ENCODE measurements around the gene PDXK. TPM values are rescaled to one million over a fixed set of nuclear protein-coding genes. Genes with fewer than 3 reads are reported as not detected.
"Not testable (repeated sequence)": the region's sequence is repeated elsewhere in the genome, so short reads cannot be mapped to it uniquely, and the experiment has no call there.

The PDXK gene
- total RNA-seq, 3 donors from 2014 or later: 101 to 114 (median 106) TPM

GRCh38 chr21:43708745-43709381 is 10.1 kb upstream of the PDXK start:
- Mint-ChIP-seq H3K9me3 (no peaks in the 10 kb centered on the region), H3K36me3 (ENCODE audit: insufficient read depth) (no peaks in the 10 kb centered on the region), H3K4me1 (ENCODE audit: low read depth) (no peaks in the 10 kb centered on the region), H3K4me3 (no peak overlapping the region), H3K27me3 (ENCODE audit: low read depth) (no peaks in the 10 kb centered on the region)
- ATAC-seq: no peak
- DNase-seq: no peak

- H3K4me1 Mint-ChIP-seq (ENCODE audit: low read depth): no peaks in the 10 kb centered on the region
- no peaks in the 10 kb centered on the region for H3K27me3 Mint-ChIP-seq (ENCODE audit: low read depth)
- DNase-seq (no peak), ATAC-seq (no peak)
- H3K4me3 Mint-ChIP-seq: no peak overlapping the region
- H3K36me3 Mint-ChIP-seq (ENCODE audit: insufficient read depth): no peaks in the 10 kb centered on the region
- H3K9me3 Mint-ChIP-seq: no peaks in the 10 kb centered on the region
Measured at GRCh38 chr21:43712268-43712942, 6.5 kb upstream of the PDXK start.

GRCh38 chr21:43713123-43713522 is 5.8 kb upstream of the PDXK start:
- H3K4me3 Mint-ChIP-seq; H3K9me3 Mint-ChIP-seq; H3K36me3 Mint-ChIP-seq (ENCODE audit: insufficient read depth); ATAC-seq; DNase-seq; H3K4me1 Mint-ChIP-seq (ENCODE audit: low read depth); H3K27me3 Mint-ChIP-seq (ENCODE audit: low read depth): not testable (repeated sequence)

GRCh38 chr21:43716376-43717165 is 2.4 kb upstream of the PDXK start:
- Mint-ChIP-seq H3K4me1 (ENCODE audit: low read depth) (peaks cover 15% of the 10 kb centered on the region), H3K36me3 (ENCODE audit: insufficient read depth) (no peaks in the 10 kb centered on the region), H3K27me3 (ENCODE audit: low read depth) (no peaks in the 10 kb centered on the region), H3K4me3 (peak overlapping the region; percentile 29), H3K9me3 (no peaks in the 10 kb centered on the region)
- ATAC-seq (no peak), DNase-seq (no peak)

GRCh38 chr21:43717166-43717853 is 1.6 kb upstream of the PDXK start:
- H3K9me3 Mint-ChIP-seq: no peaks in the 10 kb centered on the region
- ATAC-seq (no peak), DNase-seq (no peak)
- peak overlapping the region; percentile 83 for H3K4me3 Mint-ChIP-seq
- peaks cover 22% of the 10 kb centered on the region for H3K4me1 Mint-ChIP-seq (ENCODE audit: low read depth)
- no peaks in the 10 kb centered on the region for H3K36me3 Mint-ChIP-seq (ENCODE audit: insufficient read depth)
- H3K27me3 Mint-ChIP-seq (ENCODE audit: low read depth): no peaks in the 10 kb centered on the region

- H3K4me1 Mint-ChIP-seq (ENCODE audit: low read depth): peaks cover 27% of the 10 kb centered on the region
- no peaks in the 10 kb centered on the region for H3K36me3 Mint-ChIP-seq (ENCODE audit: insufficient read depth)
- no peak for DNase-seq
- ATAC-seq: no peak
- H3K4me3 Mint-ChIP-seq: peak overlapping the region; percentile 83
- H3K9me3 Mint-ChIP-seq: no peaks in the 10 kb centered on the region
- H3K27me3 Mint-ChIP-seq (ENCODE audit: low read depth): no peaks in the 10 kb centered on the region
Measured at GRCh38 chr21:43717967-43718871, 710 bp upstream of the PDXK start.

- H3K4me3 Mint-ChIP-seq: peak overlapping the region; percentile 83
- peaks cover 28% of the 10 kb centered on the region for H3K4me1 Mint-ChIP-seq (ENCODE audit: low read depth)
- DNase-seq (peak; percentile 22), ATAC-seq (no peak)
- no peaks in the 10 kb centered on the region for H3K9me3 Mint-ChIP-seq
- no peaks in the 10 kb centered on the region for H3K27me3 Mint-ChIP-seq (ENCODE audit: low read depth)
- H3K36me3 Mint-ChIP-seq (ENCODE audit: insufficient read depth): no peaks in the 10 kb centered on the region
Measured at GRCh38 chr21:43719748-43720538, 1.0 kb downstream of the PDXK start.

GRCh38 chr21:43720539-43721166 is 1.7 kb downstream of the PDXK start:
- DNase-seq (no peak), ATAC-seq (no peak)
- peak overlapping the region; percentile 83 for H3K4me3 Mint-ChIP-seq
- H3K9me3 Mint-ChIP-seq: no peaks in the 10 kb centered on the region
- no peaks in the 10 kb centered on the region for H3K27me3 Mint-ChIP-seq (ENCODE audit: low read depth)
- peaks cover 29% of the 10 kb centered on the region for H3K4me1 Mint-ChIP-seq (ENCODE audit: low read depth)
- H3K36me3 Mint-ChIP-seq (ENCODE audit: insufficient read depth): no peaks in the 10 kb centered on the region

GRCh38 chr21:43721206-43721605 is 2.3 kb downstream of the PDXK start:
- peaks cover 33% of the 10 kb centered on the region for H3K4me1 Mint-ChIP-seq (ENCODE audit: low read depth)
- ATAC-seq: no peak
- H3K9me3 Mint-ChIP-seq: no peaks in the 10 kb centered on the region
- peaks cover 2% of the 10 kb centered on the region for H3K36me3 Mint-ChIP-seq (ENCODE audit: insufficient read depth)
- no peak for DNase-seq
- peak overlapping the region; percentile 83 for H3K4me3 Mint-ChIP-seq
- H3K27me3 Mint-ChIP-seq (ENCODE audit: low read depth): no peaks in the 10 kb centered on the region

- peak overlapping the region; percentile 16 for H3K4me3 Mint-ChIP-seq
- no peaks in the 10 kb centered on the region for H3K27me3 Mint-ChIP-seq (ENCODE audit: low read depth)
- DNase-seq (no peak), ATAC-seq (no peak)
- no peaks in the 10 kb centered on the region for H3K9me3 Mint-ChIP-seq
- peaks cover 2% of the 10 kb centered on the region for H3K36me3 Mint-ChIP-seq (ENCODE audit: insufficient read depth)
- peaks cover 37% of the 10 kb centered on the region for H3K4me1 Mint-ChIP-seq (ENCODE audit: low read depth)
Measured at GRCh38 chr21:43721939-43722338, 3.0 kb downstream of the PDXK start.

GRCh38 chr21:43723648-43724047 is 4.7 kb downstream of the PDXK start:
- Mint-ChIP-seq H3K36me3 (ENCODE audit: insufficient read depth) (peaks cover 2% of the 10 kb centered on the region), H3K27me3 (ENCODE audit: low read depth) (no peaks in the 10 kb centered on the region), H3K9me3 (no peaks in the 10 kb centered on the region), H3K4me1 (ENCODE audit: low read depth) (peaks cover 53% of the 10 kb centered on the region), H3K4me3 (no peak overlapping the region)
- DNase-seq (no peak), ATAC-seq (no peak)

GRCh38 chr21:43726686-43727518 is 8.0 kb downstream of the PDXK start:
- Mint-ChIP-seq H3K27me3 (ENCODE audit: low read depth) (no peaks in the 10 kb centered on the region), H3K9me3 (no peaks in the 10 kb centered on the region), H3K36me3 (ENCODE audit: insufficient read depth) (peaks cover 5% of the 10 kb centered on the region), H3K4me3 (peak overlapping the region; percentile 17), H3K4me1 (ENCODE audit: low read depth) (peaks cover 49% of the 10 kb centered on the region)
- no peak for ATAC-seq
- no peak for DNase-seq

All from activated T-cell treated with anti-CD3 and anti-CD28 coated beads, Interleukin-2, amount 50 U/mL, for 4 hours (primary cell).